ENCODE data around the gene EFNB2. TPM values are rescaled to one million over a fixed set of nuclear protein-coding genes. Genes with fewer than 3 reads are reported as not detected.

Gene EFNB2
- total RNA-seq, 2 experiments from 2014 or later, result 0.11 to 0.20 TPM

DNA sequence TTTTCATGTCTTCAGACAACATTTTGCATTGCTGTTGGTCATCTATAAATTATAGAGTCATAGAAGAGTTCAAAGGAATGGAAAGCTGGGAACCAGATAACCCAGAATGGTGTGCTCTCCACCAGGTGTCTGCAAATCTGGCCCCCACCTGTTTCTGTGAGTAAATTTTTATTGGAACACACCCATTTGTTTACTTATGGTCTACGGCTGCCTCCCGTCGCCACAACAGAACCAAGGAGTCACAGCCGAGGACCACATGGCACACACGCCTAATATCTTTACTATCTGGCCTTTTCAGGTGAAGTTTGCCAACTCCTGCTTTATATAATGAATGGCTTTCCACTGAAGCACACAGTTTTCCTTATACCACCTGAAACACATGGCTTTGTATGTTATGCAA is 58.2 kb downstream of the EFNB2 start:
- intact Hi-C loops (cut with micrococcal nuclease), result no loop called here
- CTCF ChIA-PET, result no interaction called here
- DNase-seq (no peak), ATAC-seq (no peak)
- Mint-ChIP-seq H3K27ac (no peak overlapping the region), H3K27me3 (peaks cover 4% of the 10 kb centered on the region), H3K4me1 (ENCODE audit: low read depth) (no peaks in the 10 kb centered on the region), H3K36me3 (ENCODE audit: low read depth) (no peaks in the 10 kb centered on the region), H3K9me3 (no peaks in the 10 kb centered on the region), H3K4me3 (no peak overlapping the region)
- TF ChIP-seq, protein P1, sequence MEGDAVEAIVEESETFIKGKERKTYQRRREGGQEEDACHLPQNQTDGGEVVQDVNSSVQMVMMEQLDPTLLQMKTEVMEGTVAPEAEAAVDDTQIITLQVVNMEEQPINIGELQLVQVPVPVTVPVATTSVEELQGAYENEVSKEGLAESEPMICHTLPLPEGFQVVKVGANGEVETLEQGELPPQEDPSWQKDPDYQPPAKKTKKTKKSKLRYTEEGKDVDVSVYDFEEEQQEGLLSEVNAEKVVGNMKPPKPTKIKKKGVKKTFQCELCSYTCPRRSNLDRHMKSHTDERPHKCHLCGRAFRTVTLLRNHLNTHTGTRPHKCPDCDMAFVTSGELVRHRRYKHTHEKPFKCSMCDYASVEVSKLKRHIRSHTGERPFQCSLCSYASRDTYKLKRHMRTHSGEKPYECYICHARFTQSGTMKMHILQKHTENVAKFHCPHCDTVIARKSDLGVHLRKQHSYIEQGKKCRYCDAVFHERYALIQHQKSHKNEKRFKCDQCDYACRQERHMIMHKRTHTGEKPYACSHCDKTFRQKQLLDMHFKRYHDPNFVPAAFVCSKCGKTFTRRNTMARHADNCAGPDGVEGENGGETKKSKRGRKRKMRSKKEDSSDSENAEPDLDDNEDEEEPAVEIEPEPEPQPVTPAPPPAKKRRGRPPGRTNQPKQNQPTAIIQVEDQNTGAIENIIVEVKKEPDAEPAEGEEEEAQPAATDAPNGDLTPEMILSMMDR (IDR thresholded peaks at IDR 0.05), result no peak
- POLR2A ChIA-PET, result no interaction called here

DNA sequence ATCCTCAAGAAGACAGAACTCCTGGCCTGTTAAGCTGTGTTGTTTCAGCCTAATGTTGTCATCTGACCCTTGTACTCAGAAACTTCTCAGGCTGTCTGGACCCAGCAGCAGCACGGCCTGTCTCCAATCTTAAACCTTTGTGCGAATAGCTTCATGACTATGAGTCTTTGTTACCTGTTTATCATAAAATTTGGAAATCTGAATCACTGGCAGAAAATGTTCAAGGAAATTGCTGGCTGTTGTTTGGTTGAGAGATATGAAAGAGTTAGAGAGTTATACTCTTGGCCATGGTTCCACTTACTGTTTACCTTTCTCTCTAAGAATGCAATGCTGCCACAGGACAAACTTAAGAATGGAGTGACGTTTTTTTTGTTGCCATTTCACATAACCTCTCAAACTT is 59.6 kb downstream of the EFNB2 start:
- intact Hi-C loops (cut with micrococcal nuclease), result no loop called here
- ATAC-seq (no peak), DNase-seq (no peak)
- no peaks in the 10 kb centered on the region for H3K9me3 Mint-ChIP-seq
- H3K36me3 Mint-ChIP-seq (ENCODE audit: low read depth), result no peaks in the 10 kb centered on the region
- ChIA-PET POLR2A (no interaction called here), CTCF (no interaction called here)
- H3K4me3 Mint-ChIP-seq, result no peak overlapping the region
- peaks cover 4% of the 10 kb centered on the region for H3K27me3 Mint-ChIP-seq
- H3K4me1 Mint-ChIP-seq (ENCODE audit: low read depth), result no peaks in the 10 kb centered on the region
- no peak overlapping the region for H3K27ac Mint-ChIP-seq
- TF ChIP-seq, protein P1 (IDR thresholded peaks at IDR 0.05), result no peak

DNA sequence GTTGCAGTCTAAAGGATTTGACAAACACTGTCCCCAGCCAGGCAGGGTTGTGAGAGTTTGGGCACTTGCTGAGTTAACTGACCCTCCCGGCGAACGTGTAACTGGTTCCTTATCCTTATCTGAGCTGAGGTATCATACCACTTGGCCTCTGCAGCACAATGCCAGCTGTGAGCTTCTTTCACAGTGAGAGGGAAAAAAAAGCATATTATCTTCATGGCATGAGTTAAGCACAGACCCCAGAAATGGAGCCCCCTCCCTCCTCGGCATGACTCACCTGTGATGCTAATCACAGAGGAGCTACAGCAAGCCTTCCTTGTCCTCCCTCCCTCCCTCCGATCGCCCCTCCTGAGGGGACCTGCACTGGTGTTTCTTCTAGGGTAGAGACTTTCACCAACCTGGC is 60.5 kb downstream of the EFNB2 start:
- Mint-ChIP-seq H3K36me3 (ENCODE audit: low read depth) (no peaks in the 10 kb centered on the region), H3K27ac (no peak overlapping the region), H3K27me3 (peaks cover 4% of the 10 kb centered on the region), H3K4me1 (ENCODE audit: low read depth) (no peaks in the 10 kb centered on the region), H3K9me3 (no peaks in the 10 kb centered on the region), H3K4me3 (no peak overlapping the region)
- TF ChIP-seq, protein P1 (IDR thresholded peaks at IDR 0.05), result no peak
- intact Hi-C loops (cut with micrococcal nuclease), result no loop called here
- CTCF ChIA-PET, result no interaction called here
- no peak for DNase-seq
- no peak for ATAC-seq
- POLR2A ChIA-PET, result no interaction called here

DNA sequence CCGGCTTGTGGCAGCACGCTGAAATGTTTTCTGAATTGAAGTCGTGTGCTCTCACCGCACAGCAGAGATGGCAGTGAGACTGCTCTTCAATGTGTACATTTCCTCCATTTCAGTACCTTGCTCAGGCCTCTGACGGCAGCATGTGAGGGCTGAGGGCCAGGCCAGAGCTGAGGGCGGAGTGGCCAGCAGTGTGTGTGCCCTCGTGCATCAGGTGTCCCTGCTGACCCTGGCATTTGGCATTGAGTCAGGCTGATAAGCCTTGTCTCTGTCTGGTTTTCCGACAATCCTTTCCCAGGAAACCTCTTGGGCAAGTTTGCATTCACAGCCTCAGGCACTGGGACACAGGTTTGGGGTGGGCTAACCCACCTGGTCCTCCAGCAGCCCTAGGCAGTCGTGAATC is 62.3 kb downstream of the EFNB2 start:
- POLR2A ChIA-PET, result no interaction called here

DNA sequence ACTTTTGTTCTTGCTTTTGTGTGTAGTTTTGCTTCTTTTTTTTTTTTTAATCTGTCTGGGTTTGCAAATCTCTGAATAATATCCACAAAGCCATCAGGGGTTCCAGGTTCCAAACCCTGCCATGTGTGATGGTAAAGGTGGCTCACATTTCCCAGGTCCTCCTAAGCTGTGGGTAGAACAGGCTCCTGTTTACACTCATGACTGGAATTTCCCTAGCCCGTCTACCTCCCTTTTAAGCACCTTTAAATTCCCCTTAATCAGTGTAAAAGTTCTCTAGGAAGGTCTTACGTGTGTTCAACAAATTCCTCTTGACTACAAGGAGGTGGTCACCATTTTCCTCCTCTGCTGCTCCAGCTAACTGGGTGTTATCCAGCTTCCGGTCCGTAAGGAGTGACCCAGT is 62.8 kb downstream of the EFNB2 start:
- CTCF ChIA-PET, result no interaction called here
- Mint-ChIP-seq H3K27me3 (peaks cover 3% of the 10 kb centered on the region), H3K27ac (no peak overlapping the region), H3K36me3 (ENCODE audit: low read depth) (no peaks in the 10 kb centered on the region), H3K9me3 (no peaks in the 10 kb centered on the region), H3K4me3 (no peak overlapping the region), H3K4me1 (ENCODE audit: low read depth) (no peaks in the 10 kb centered on the region)
- no peak for DNase-seq
- POLR2A ChIA-PET, result no interaction called here
- no peak for ATAC-seq
- intact Hi-C loops (cut with micrococcal nuclease), result no loop called here
- TF ChIP-seq, protein P1 (IDR thresholded peaks at IDR 0.05), result no peak

More for the DNA sequence above, 62.3 kb downstream of the EFNB2 start:
- TF ChIP-seq, protein P1 (IDR thresholded peaks at IDR 0.05), result no peak
- Mint-ChIP-seq H3K36me3 (ENCODE audit: low read depth) (no peaks in the 10 kb centered on the region), H3K27me3 (no peaks in the 10 kb centered on the region), H3K4me1 (ENCODE audit: low read depth) (no peaks in the 10 kb centered on the region), H3K27ac (no peak overlapping the region), H3K9me3 (no peaks in the 10 kb centered on the region), H3K4me3 (no peak overlapping the region)
- ATAC-seq (no peak), DNase-seq (no peak)
- CTCF ChIA-PET, result no interaction called here
- intact Hi-C loops (cut with micrococcal nuclease), result no loop called here

Measured in activated CD8-positive, alpha-beta T cell treated with anti-CD3 and anti-CD28 coated beads for 36 hours (primary cell).